Measurements from ENCODE around the gene ATG3.
"Not testable (repeated sequence)": the region's sequence is repeated elsewhere in the genome, so short reads cannot be mapped to it uniquely, and the experiment has no call there.

ATG3 gene

DNA sequence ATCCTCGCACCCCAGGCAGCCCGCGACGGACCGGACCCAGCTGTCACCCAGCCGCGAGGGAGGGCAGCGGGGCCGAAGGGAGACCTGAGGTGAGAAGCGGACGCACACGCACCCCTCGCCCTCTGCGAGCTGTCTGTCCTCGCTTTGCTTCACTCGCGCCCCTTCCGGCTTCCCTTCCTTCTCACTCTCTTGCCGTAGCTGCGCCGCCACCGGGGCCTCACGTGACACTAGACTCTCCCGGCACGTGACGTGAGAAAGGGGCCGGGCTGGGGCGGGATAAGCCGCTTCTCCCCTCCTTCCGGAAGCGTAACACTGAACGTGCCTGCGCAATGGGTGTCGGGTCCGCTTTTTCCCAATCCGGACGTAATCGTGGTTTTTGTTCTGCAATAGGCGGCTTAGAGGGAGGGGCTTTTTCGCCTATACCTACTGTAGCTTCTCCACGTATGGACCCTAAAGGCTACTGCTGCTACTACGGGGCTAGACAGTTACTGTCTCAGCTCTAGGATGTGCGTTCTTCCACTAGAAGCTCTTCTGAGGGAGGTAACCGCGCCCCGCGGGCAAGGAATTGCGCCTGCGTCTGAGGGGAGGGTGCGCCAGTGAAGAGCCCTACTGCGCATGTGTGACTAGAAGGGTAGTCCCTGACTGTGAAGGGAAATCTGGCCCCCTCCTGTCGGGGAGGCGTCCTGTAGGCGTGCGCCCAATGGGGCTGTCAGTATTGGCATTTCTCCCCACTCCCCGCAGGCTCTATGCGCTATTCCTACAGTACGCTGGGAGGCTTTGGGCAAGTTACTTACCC, at the start of gene ATG3, which contains the start of gene SLC35A5:
Gene ATG3, minus strand, starts transcription at position 229 of the 796 bp plus-strand sequence. CDS start 434 bp downstream, outside the sequence.
Gene SLC35A5, plus strand, starts transcription at position 312 of the 796 bp plus-strand sequence. CDS start 1,359 bp downstream, outside the sequence.
- DNase-seq, result peak; percentile 98

DNA sequence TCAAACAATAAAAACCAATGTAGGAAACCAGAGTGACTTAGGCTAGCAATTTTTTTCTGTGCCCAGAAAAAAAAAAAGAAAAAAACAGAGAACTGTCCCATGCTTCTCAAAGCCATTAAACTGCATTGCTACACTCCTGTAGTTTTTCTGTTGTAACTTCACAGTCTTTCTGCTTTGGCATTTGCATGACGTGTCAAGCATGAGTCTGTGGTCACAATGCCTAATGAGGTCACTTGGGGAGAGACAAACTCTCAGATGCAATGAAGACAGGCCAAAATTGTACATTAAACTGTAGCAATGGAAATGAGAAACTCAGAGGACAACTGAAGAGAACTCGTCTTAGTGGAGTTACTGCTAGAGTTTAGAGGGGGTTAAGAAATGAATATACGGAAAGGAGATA, 48.4 kb upstream of the ATG3 start:
- no peak for DNase-seq

DNA sequence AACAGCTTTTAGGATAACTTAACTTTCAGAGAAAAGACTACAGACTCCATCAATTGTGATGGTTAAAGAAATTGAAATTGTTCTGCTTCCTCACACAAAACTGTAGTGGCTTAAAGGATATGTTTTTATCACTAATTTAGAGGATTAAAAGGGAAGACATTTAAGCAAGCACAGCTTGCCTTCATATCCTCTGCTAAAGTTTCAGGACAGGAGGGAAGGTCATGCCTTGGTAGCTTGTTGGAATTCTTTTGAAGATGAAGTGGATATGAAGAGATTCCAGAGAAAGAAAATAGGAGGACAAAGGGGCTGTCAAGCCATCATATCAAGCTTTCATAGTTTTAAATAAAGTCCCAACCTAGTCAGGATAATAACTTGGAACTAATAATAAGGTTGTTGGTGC, 46.1 kb upstream of the ATG3 start:
- DNase-seq, result no peak

DNA sequence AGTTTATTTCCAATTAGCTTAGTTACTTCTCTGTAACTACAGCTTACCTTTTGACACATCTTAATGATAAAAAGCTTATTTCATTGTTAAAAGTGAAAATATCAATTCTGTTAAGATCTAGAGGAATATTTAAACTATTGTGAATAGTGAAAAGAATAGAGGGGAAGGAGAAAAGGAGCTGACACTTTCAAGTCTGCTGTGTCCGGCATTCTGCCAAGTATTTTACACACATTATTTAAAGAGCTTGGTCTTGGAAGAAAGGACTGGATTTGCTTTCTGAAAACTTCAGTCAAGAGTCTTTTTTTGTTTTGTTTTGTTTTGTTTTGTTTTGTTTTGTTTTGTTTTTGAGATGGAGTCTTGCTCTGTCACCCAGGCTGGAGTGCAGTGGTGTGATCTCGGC, 44.3 kb upstream of the ATG3 start:
- no peak for DNase-seq

DNA sequence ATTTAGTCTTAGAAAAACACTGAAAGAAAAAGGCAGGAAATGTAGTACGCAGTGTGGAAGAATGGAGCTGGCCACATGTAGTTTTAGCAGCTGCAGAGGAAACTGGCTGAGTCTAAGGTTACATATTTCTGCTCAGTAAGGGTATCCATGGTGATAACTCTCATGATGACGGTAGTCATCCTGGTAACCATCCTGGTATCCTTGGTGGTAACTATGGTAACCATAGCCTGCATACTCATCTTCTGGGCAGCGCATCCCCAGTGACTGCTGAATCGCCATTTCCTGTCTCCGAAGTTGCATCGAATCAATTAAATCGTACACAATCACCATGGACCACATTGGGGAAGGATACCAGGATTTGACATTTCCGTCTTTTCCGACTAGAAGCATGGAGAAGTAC, 43.5 kb upstream of the ATG3 start:
- peak; percentile 46 for DNase-seq

DNA sequence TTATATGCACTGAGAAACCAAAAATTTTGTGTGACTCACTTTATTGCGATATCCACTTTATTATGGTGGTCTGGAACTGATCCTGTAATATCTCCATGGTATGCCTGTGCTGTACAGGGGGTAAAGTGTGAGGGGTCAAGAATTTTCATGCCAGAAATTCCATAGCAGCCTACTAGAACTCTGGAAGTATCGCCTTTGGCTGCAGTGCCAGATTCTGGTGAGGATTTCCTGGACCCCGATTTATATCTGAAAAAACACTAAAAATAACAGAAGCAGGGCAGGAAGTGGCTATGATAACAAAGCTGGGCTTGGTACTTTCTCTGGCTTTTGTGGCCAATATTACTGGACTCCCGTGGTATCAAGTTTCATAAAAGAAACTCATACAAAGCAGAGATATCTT, 42.8 kb upstream of the ATG3 start:
- DNase-seq, result no peak

DNA sequence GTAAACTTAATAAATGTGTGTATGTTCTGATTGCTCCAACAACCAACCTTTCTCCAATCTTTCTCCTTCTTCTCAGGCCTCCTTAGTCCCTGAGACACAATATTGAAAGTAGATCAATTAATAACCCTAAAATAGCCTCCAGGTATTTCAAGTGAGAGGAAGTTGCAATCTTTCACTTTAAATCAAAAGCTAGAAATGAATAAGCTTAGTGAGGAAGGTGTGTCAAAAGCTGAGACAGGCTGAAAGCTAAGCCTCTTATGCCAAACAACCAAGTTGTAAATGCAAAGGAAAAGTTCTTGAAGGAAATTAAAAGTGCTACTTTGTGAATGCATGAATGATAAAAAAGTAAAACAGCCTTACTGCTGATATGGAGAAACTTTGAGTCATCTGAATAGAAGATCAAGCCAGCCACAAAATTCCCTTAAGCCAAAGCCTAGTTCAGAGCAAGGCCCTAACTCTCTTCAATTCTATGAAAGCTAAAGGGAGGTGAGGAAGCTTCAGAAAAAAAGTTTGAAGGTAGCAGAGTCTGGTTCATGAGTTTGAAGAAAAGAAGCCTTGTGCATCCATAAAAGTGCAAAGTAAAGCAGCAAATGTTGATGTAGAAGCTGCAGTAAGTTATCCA, 40.6 kb upstream of the ATG3 start:
- no peak for DNase-seq

DNA sequence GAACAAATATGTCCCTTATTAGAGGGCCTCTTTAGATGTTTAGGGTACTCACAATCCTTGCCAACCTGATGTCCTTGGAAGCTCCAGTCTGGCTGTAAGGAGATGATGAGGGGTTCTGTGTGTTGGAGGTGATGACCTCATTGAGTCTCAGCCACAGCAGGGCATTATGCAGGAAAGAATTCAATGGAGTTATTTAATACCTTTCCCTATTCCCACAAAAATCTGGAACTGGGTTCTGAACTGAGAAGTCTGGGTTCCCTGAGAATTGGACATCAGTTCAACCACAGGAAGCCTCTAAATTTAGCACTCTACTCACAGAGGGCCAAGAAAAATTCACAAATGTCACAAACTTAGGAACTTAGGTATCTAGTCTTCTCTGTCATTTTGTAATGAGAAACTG, 37.0 kb upstream of the ATG3 start:
- no peak for DNase-seq

DNA sequence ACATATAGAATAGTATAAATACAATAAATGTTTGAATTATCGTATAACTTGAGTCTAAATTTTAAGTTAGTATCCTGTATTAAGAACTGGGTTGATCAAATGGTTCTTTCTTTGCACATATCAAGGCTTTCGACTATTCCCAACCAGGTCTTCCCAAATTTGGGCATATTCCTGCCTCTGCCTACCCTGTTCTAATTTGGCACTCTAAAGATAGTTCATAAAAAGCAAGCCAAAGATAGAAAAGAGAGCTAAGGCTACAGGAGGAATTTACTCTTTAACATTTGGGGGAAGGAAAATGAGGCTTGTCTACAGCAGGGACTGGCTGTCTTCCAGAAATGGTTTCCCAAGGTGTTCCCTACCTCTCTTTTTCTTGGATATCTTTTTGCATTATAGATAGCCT, 36.2 kb upstream of the ATG3 start:
- no peak for DNase-seq

DNA sequence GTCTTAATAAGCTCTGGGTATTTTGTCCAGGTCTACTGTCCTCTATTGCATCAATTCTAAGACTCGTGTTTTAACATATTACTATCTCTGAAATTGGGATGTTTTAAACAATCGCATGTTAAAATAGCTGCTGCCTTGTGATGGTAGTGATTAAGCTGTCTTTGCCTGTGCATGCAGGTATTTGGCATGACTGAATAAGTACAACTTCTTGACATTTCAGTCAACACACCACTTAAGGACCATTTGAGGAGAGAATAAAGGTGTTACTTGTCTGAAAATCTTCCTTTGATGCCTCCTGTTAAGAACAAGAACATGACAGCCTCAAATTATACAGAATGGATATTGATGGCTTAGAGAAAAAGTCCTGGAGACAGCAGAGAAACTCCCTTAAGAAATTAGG, 33.1 kb upstream of the ATG3 start:
- no peak for DNase-seq

DNA sequence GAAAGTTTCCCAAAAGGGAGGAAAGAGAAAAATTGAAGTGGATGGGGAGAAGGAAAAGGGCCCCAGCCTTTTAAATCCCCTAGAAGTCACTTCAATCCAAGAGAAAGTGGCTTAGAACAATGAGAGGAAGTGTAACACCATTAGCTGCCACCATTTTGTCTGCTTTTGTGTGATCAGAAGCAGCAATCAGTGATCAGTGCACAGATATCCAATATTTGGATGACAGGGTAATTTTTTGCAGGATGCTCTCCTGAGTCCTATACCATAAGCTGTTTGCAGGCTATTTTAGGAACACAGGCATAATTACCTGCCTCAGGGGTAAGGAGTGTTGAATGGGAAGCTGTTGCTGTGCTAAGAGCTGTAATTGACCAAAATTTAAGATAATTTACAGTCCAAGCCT, 31.5 kb upstream of the ATG3 start:
- DNase-seq, result no peak

DNA sequence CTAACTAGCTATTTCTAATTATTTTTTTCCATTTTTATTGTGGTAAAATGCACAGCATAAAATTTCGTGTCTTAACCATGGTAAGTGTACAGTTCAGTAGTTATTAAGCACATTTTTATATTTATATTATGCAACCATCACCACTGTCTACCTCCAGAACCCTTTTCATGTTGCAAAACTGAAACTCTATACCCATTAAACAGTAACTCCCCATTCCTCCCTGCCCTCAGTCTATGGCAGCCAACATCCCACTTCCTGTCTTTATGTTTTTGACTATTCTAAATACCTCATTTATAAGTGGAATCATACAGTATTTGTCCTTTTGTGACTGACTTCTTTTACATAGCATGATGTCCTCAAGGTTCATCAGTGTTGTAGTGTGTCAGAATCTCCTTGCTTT, 25.6 kb upstream of the ATG3 start:
- DNase-seq, result no peak

DNA sequence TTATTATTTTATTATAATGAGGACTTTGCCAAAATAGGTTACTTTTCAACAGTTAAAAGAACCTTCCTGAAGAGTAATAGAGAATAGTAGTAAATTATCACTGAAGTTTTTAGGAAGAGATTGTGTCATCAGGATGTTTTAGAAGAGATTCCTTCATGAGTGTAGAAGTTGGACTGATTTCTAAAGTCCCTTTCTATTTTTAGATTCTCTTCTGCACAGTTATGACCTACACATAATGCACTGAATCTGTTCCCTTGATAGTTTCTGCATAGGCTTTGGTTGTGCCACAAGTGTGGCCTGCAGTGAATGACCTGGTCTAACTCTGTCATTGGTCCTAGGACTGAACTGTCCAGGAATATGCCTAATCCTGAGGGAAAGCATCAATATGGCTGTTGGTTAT, 24.0 kb upstream of the ATG3 start:
- no peak for DNase-seq

DNA sequence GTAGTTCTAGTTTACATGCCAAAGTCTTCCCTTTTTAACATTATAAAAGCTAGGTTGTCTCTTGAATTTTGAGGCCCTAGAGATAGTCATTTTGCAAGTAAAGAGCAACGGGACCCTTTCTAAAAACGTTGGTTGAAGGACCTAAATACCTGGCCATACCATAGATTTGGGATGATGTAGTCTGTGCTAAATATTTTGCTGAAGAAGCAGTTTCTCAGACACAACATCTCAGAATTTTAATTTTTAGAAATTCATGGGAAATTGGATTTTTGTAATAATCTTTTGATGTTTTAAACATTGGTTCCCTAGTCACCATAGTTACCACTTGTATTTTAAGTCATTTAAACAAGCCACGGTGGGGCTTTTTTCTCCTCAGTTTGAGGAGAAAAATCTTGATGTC, 21.3 kb upstream of the ATG3 start:
- no peak for DNase-seq

DNA sequence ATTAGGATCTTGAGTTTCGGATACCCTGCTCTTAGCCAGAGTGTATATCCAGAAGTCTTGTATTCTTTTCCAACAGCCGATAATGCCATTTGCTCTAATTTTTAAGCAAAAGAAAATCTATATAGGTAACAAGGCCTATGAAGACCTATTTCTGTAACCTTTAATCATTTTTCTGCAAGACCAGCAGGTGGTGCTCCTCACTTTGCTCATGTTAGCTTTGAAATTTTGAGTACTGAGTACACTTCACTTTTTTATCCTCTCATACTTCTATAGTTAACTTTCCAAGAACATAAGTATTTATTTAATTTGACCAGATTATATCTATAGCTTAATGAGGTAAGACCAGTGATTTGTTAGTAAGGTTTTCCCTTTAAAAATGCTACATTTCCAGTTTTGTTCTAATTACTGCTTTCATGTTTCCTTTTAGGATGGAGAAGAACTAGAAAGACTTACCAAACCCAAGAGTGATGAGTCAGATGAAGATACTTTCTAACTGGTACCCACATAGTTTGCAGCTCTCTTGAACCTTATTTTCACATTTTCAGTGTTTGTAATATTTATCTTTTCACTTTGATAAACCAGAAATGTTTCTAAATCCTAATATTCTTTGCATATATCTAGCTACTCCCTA, 20.6 kb upstream of the ATG3 start:
- no peak for DNase-seq

DNA sequence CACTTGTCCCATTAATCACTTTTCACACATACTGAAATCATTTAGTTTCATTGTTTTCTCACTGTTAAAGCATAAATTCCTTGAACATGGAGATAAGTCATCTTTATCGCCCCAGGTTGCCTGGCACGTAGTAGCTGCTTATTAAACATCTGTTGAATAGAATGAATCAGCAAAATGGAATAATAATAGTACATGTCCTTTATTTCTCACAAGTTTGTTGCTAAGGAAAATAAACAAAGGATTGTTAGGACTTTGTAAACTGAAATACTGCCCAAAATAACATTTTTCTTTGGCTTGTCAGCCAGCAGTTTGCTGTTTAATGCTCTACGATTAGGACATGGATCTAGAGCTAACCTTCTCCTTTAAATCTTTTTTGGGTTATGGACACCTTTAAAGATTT, 17.9 kb upstream of the ATG3 start:
- no peak for DNase-seq

DNA sequence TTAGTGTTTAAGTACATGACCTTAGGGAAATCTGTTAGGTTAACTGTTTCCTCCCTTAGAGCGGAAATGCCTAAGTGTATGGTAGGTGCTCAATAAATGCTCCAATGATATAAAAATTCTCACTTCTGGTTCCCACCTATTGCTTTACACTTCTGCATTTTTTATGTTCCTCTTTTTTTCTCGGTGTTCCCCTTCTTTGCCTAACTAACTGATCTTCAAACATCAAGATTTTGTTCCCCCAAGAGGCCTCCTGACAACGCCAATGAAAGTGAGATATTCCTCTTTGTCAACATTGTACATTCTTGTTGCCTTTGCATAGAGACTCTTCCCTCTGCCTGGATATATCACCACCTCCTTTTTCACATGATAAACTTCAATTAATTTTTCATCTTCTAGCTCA, 17.5 kb upstream of the ATG3 start:
- no peak for DNase-seq

DNA sequence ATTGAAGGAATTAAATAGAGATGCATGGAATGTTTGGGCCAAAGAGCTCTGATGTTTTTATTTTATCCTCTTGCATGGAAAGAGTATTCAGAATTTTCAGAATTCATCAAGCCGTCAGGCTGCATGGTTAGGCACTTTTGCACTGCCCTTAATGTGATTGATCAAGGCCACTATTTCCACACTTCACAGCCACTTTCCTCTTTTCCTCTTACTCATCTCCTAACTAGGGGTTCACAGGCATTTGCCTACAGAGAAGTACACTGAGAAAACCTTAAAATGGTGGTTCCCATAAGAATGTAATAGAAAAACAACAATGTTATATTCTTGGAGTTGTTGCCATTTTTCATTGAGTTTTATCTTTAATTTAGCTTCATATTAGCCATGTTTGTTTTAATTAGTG, 10.9 kb upstream of the ATG3 start:
- no peak for DNase-seq

DNA sequence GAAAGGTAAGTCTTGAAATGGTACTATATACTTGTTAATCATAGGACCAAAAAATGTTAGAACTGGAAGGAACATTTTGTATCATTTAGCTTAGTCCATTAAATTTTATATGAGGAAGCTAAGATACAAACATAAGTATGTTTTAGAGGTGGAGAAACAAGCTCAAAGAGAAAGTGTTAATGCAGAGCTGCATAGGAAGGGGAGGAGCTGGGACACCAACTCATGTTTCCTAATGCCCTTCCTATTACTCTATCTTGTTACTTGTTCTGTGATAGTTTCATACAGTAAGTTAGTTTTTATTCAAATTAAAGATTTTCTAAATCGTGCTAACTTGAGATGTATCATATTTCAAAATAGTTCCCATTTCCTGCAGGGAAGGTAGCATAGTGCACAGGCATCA, 7.5 kb upstream of the ATG3 start:
- no peak for DNase-seq

DNA sequence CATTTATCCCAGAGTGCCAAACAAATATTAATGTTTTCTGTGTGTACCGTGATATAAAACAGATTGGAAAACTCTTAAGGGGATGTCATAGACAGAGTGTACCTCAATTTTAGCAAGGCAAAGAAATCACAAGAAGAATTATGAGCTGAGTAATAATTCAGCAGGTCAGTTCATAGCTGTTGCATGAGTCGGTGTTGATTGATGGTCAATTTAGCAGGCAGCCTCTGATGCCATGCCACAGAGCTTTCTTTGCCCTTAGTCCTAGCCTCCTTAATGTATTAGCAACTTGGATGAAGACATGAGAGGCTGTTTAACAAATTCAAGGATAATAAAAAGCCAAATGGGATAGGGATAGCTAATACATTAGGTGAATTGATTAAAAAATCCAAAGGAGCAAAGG, 6.9 kb upstream of the ATG3 start:
- no peak for DNase-seq

DNA sequence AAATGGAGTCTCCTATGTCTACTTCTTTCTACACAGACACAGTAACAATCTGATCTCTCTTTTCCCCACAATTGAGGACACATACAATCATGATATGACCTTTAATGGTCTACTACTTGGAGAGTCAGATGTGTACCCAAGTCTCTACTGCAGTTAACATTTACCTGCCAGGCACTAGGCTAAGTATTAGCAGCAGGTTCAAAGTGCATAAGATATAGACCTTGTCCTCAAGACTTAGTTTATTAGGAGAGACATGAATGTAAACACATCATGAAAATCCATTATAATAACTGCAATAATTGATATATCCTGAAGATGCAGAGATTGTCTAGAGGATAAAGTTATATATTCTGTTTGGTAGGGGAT, 3.2 kb upstream of the ATG3 start:
- no peak for DNase-seq

DNA sequence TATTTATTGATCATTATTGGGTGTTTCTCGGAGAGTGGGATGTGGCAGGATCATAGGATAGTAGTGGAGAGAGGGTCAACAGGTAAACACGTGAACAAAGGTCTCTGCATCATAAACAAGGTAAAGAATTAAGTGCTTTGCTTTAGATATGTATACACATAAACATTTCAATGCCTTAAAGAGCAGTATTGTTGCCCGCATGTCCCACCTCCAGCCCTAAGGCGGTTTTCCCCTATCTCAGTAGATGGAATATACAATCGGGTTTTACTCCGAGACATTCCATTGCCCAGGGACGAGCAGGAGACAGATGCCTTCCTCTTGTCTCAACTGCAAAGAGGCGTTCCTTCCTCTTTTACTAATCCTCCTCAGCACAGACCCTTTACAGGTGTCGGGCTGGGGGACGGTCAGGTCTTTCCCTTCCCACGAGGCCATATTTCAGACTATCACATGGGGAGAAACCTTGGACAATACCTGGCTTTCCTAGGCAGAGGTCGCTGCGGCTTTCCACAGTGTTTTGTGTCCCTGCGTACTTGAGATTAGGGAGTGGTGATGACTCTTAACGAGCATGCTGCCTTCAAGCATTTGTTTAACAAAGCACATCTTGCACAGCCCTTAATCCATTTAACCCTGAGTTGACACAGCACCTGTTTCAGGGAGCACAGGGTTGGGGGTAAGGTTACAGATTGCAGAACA, 2.6 kb upstream of the ATG3 start:
- not testable (repeated sequence) for DNase-seq

DNA sequence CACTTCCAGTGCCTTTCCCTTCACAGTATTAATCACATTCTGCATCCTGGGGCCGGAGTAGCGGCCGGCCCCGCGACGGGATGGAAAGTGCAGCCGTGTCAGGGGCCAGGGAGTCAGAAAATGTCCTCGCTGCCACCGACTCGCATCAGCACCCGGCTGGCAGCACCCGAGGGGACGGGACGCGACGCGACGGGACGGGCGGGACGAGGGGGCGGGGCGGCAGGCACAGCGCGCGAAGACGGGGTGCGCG, 353 bp downstream of the ATG3 start:
- no peak for DNase-seq
